LNCaP clone FGC (cell line): ENCODE results near the gene CAMKK2.

ENCODE experiments used
- DNase-seq: peaks from one replicate; pipeline ENCODE4 v3.0.0-alpha.2; 2011; ENCODE audit warnings: low read depth
- H3K4me3 ChIP-seq: 2 replicates; pipeline ENCODE4 v1.5.1; 2011; ENCODE audit warnings: mild to moderate bottlenecking, low read depth, low read length, control low read depth
- CTCF ChIP-seq: IDR thresholded peaks from 2 replicates; pipeline ENCODE4 v1.5.1; 2012; ENCODE audit warnings: mild to moderate bottlenecking; ENCODE audit not compliant: control insufficient read depth, insufficient read depth; ENCODE audit errors: extremely low read depth

CAMKK2 gene

GRCh38 chr12:121217063-121217462 is 79.4 kb downstream of the CAMKK2 start:
- no peak overlapping the region for H3K4me3 ChIP-seq
- no peak for DNase-seq
- no peak for TF ChIP-seq CTCF

GRCh38 chr12:121216102-121216501 is 80.4 kb downstream of the CAMKK2 start:
- no peak overlapping the region for H3K4me3 ChIP-seq
- TF ChIP-seq CTCF: no peak
- DNase-seq: no peak

- DNase-seq: peak; percentile 74
- TF ChIP-seq CTCF: no peak
- no peak overlapping the region for H3K4me3 ChIP-seq
Observed at GRCh38 chr12:121214855-121215745, 81.4 kb downstream of the CAMKK2 start.

DNA sequence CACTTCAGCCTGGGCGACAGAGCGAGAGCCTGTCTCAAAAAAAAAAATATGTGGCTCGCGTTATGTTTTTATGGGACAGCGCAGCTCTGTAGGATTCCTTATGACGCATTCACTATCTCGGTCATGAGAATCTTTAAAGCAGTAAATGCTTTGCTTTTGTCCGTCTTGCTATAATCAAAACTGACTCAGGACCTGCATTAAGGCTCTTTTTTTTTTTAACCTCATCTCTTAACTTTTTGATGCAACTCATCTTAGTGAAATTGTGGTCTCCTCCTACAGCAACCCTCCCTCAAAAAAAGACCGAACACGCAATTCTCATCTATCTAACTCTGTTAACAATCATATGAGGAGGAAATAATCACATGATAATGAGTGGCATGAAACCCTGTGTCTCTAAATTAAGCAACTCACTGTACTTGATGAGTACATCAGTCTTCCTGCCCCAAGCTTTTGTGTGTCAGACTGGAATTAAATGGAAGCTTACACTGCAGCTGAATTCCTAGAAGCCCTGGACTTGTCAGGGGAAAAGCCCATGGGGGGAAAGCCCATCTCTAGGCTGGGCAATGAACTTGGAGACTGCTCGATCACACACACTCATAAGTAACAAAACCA is 82.2 kb downstream of the CAMKK2 start:
- DNase-seq: no peak
- no peak overlapping the region for H3K4me3 ChIP-seq
- no peak for TF ChIP-seq CTCF

DNA sequence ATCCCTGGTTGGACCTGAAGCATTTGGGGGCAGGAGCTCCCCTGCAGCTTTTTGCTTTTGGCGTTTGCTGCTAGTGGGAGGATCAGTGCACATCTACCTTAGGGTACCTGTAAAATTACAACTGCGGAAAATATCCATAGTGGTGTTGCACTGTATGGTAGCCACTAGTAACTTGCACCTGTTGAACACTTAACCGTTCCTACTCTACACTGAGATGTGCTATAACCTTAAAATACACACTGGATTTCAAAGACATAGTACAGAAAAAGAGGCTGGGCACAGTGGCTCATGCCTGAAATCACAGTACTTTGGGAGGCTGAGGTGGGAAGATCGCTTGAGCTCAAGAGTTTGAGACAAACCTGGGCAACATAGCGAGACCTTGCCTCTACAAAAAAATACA is 83.6 kb downstream of the CAMKK2 start:
- DNase-seq: no peak
- no peak for TF ChIP-seq CTCF
- H3K4me3 ChIP-seq: no peak overlapping the region

DNA sequence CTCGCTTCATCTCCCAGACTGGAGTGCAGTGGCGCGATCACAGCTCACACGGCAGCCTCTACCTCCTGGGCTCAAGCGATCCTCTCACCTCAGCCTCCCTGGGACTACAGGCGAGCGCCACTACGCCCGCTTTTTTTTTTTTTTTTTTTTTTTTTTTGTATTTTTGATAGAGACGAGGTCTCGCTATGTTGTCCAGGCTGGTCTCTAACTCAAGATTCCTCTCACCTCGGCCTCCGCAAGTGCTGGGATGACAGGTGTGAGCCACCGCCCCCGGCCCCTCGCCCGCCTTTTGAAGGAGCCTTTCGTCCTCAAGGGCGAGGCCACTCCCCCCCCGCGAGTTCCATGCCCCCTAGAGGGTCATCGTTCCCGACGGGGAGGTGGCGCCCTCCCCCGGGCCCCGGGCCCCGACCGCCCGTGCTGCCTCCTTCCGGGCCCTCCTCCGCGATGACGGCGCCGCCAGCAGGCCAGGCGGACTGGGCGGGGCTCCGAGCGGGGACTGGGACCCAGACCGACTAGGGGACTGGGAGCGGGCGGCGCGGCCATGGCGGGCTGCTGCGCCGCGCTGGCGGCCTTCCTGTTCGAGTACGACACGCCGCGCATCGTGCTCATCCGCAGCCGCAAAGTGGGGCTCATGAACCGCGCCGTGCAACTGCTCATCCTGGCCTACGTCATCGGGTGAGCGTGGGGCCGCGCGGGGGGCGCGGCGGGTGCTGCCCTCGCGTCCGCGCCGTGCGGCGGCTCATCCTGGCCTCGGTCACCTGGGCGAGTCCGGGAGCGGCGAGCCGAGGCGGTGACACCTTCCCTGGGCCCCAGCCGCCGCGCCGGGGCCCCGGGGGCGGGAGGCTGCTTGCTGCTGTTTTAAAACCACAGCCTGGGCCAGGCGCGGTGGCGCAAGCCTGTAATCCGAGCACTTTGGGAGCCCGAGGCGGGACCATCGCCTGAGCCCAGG is 86.6 kb downstream of the CAMKK2 start, which contains the start of gene P2RX4:
Gene P2RX4 (plus strand): TSS at position 506 of the 949 bp plus-strand sequence. CDS start 36 bp downstream, at position 542.
- peak within 1 kb of the TSS; percentile 72 for H3K4me3 ChIP-seq
- TF ChIP-seq CTCF: peak; percentile 47
- peak; percentile 39 for DNase-seq
